Measurements from ENCODE around the gene PACSIN1. TPM values are rescaled to one million over a fixed set of nuclear protein-coding genes. Genes with fewer than 3 reads are reported as not detected.

Gene PACSIN1
- total RNA-seq, 1 experiment from 2014 or later: not detected

DNA sequence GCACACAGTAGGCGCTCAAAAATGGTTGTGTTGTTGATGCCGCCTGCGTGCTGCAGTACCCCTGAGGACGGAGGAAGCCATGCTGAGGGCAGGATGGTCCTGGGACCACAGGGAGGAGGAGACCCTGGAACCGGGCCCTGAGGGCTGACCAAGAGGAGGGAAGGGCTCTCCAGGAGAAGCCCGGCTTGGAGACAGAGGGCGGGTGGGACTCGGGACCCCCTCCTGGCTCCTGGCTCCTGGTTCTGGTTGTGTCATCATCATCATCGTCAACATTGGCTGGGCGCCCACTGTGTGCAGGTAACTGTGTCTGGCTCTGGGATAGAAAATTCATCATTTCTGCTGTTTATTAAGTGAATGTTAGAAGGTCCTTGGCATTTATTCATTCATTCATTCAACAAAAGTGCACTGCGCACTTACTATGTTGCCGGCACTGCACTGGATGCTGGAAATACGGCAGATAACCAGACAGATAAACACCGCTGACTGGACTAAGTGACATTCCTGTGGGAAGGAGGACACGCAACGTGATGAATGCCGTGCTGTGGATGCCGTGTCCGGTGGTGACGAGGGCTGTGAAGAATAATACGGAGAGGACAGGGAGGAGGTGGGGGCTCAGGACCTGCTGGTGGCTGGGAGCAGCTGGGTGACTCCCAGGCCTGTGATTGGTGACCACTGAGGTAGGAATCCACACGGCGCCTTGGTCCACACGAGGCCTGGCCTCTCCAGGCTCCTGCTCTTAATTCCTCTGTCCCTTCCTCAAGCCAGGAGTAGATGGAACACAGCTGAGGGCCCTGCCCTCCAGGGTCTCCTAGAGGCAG lies 55.0 kb downstream of the PACSIN1 start:
- Histone ChIP-seq H3K36me3 (no peaks in the 10 kb centered on the region), H3K27me3 (no peaks in the 10 kb centered on the region; the same call in 1 of the 2 replicates), H3K4me1 (no peaks in the 10 kb centered on the region), H3K4me3 (no peak overlapping the region), H3K9me3 (replicated peaks) (no peaks in the 10 kb centered on the region), H3K27ac (no peak overlapping the region)
- no peak for DNase-seq

DNA sequence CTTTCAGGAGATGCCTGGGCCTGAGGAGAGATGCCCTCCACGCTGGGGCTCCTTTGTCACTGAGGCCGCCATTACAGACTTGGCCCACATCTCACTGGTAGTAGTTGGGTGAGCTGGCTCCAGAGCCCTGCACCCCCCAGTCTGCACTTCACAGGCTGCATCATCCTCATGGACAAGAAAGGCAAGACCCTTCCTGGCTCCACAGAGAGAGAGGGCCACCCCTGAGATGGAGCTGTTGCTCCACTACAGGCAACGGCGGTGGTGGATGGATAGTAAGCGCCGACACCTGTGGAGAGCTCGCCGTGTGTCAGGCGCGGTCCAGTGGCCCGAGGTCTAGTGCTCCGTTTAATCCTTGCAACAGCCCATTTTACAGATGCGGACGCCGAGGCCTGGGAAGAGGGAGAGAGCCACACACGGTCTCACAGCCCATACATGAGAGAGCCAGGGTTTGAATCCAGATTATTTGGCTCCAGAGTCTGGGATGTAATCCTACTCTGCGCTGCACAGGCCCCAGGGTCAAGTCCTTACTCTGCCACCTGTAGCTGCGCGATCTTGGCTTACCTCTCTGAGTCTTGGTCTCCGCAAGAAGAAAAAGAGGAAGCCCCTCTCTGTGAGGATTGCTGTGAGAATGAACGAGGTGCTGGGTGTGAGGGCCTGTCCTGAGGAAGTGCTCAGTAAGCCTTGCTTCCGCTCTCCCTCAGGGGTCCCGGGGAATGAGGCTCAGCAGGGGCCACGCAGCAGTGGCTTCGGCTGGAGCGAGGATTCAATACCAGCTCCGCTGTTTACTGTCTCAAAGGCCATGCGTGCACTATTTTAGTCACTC lies 55.8 kb downstream of the PACSIN1 start:
- H3K27ac ChIP-seq: no peak overlapping the region
- no peaks in the 10 kb centered on the region for H3K36me3 ChIP-seq
- no peaks in the 10 kb centered on the region; the same call in 1 of the 2 replicates for H3K27me3 ChIP-seq
- no peaks in the 10 kb centered on the region for H3K9me3 ChIP-seq (replicated peaks)
- no peak overlapping the region for H3K4me3 ChIP-seq
- H3K4me1 ChIP-seq: no peaks in the 10 kb centered on the region
- DNase-seq: no peak

DNA sequence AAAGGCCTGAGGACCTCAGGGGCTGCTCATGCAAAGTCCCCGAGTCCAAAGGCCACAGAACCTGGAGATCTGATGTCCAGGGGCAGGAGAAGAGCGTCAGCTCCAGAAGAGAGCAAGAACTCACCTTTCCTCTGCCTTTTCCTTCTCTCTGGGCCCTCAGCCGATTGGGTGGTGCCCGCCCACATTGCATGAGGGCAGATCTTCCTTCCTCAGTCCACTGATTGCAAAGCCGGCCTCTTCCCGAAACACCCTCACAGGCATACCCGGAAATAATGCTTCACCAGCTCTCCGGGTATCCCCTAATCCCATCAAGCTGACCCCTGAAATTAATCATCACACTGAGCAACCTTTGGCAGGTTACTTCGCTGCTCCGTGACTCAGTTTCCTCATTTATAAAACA lies 56.9 kb downstream of the PACSIN1 start:
- Histone ChIP-seq H3K27ac (no peak overlapping the region), H3K27me3 (no peaks in the 10 kb centered on the region), H3K9me3 (replicated peaks) (no peaks in the 10 kb centered on the region), H3K36me3 (no peaks in the 10 kb centered on the region), H3K4me3 (no peak overlapping the region), H3K4me1 (no peaks in the 10 kb centered on the region)
- no peak for DNase-seq

DNA sequence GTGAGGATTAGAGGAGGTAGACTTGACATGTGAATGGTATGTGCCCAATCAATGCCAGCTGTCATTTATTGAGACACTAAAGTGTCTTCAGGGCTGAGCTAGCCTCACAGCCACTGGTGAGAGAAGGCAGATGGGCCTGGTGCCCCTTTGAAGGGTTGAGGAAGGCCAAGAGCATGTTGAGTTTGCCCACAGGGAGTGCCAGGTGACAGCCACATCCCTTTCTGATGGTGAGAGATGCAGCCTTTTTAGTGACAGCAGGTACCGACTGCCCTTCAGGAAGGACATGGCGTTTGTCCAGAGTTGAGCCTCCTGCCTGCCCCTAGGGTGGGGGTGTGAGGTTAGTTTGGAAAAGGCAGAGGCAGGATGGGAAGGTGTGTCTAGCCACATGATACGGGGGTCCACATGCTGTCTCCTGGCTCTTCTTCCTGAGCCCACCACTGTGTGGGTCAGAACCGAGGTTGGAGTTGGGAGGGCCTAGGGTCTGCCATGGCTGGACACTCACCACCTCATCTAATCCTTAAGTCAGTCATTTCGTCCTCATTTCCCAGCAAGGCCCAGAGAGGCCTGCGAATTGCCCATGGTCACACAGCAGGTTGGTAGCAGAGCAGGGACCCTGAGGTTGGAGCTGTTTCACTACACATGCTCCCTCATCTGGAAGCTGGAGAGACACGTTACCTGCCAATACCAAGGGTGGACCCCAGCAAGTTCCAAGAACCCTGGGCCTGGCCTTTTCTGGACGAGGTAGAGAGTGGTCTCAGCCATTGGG lies 57.7 kb downstream of the PACSIN1 start:
- H3K27ac ChIP-seq: no peak overlapping the region
- H3K4me3 ChIP-seq: no peak overlapping the region
- H3K9me3 ChIP-seq (replicated peaks): no peaks in the 10 kb centered on the region
- no peaks in the 10 kb centered on the region for H3K27me3 ChIP-seq
- H3K36me3 ChIP-seq: no peaks in the 10 kb centered on the region
- no peaks in the 10 kb centered on the region for H3K4me1 ChIP-seq
- DNase-seq: no peak

DNA sequence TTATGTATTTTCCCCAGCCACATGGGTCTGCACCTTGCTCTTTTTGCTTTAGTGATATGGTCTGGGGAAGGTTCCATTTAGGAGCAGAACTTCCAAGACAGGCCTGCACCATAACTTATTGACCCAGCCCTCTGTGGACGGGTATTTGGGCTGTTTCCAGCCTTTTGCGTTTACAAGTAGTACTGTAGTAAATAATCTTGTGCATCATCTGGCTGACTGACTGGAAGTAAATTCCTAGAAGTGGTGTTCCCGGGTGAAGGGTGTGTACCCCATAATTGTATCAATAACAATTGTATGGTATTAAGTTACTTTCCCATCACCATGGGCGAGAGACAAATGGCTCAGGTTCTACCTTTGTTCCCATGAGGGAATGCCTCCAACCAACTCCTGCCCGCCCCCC lies 58.6 kb downstream of the PACSIN1 start:
- Histone ChIP-seq H3K27me3 (no peaks in the 10 kb centered on the region), H3K4me1 (no peaks in the 10 kb centered on the region), H3K36me3 (no peaks in the 10 kb centered on the region), H3K4me3 (no peak overlapping the region), H3K27ac (no peak overlapping the region), H3K9me3 (replicated peaks) (no peaks in the 10 kb centered on the region)
- DNase-seq: no peak

DNA sequence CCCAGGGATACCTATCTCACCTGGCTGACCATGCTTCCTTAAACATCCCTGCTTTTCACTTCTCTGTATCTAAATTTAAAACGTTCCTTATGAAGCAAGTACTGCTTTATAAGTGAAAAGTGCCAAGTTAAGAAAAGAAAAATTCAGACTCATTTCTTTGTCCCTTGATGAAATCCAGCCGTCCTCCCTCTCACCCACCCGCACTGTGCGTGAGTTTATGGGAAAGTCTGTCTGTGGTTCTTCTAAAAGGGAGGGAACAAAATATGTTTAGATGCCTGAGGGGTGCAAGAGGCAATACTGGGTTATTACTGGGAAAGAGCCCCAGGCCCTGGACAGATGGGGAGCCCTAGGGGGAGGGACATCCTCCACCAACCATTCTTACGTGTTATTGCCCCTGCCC lies 59.1 kb downstream of the PACSIN1 start:
- H3K36me3 ChIP-seq: no peaks in the 10 kb centered on the region
- DNase-seq: no peak
- no peak overlapping the region for H3K27ac ChIP-seq
- H3K9me3 ChIP-seq (replicated peaks): no peaks in the 10 kb centered on the region
- H3K27me3 ChIP-seq: no peaks in the 10 kb centered on the region
- no peaks in the 10 kb centered on the region for H3K4me1 ChIP-seq
- no peak overlapping the region for H3K4me3 ChIP-seq

DNA sequence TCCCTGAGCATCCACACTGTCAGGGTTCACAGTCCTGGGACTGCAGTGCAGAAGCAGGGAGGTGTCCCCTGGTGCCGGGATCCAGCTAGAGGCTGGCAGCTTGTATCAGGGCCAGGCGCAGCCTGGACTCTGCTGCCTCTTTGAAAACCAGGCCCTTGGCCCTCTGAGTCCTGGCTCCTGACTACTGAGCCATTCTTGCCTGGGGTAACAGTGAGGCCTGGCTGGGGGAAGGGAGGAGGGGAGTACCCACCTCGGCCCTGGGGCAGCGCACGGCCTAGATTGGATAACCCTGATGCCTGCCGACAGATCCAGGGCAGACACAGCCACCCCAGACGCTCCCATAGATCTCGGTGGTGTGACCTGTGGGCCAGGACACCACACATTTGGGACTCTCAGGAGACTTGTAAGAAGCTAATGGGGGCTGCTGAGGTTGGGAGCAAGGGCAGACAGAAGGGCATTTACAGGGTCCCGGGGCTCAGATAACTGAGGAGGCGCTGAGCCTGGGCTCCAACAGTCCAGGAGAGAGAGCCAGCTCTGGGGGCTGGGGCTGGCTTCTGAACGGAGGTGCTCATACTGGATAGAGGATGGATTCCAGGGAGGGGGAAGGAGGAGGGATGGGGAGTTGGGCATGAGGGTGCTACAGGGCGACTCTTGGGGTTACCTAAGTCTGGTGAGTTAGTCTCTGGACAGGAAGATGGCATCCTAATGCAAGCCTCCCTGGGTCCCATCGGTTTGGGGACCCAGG lies 59.7 kb downstream of the PACSIN1 start:
- Histone ChIP-seq H3K4me3 (no peak overlapping the region), H3K36me3 (no peaks in the 10 kb centered on the region), H3K27me3 (no peaks in the 10 kb centered on the region), H3K9me3 (replicated peaks) (no peaks in the 10 kb centered on the region), H3K27ac (no peak overlapping the region), H3K4me1 (no peaks in the 10 kb centered on the region)
- no peak for DNase-seq

DNA sequence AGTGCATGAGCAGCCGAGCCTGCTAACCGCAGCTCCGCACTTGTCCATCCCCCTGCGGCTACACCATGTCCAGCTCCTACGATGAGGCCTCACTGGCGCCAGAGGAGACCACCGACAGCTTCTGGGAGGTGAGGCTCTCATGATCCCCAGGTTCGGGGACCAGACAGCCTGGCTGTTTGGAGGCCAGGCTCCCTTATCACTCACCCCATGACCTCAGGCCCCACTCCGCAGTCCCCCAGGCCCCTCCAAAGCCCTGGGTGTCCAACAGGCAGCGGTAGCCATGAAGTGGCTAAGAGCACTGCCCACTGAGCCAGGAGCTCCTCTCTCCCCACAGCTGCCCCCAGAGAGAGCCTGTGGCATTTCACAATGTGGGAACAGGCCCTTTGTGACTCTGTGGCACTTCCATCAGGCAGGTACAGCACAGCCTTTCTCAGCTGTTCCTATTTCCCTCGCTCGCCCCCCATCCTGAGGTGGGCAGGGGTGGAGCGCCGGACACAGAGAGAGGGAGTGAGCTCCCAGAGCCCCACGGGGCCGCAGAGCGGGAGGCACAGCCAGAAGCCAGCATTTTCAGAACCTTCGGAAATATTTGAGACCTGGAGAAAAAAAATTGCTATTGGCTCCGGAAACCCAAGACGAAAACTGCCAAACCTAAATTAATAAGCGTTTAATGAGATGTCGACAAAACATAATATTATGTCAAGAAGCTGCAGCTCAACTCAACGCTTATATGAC lies 60.5 kb downstream of the PACSIN1 start:
- DNase-seq: peak; percentile 39 to 49
- Histone ChIP-seq H3K4me1 (no peaks in the 10 kb centered on the region), H3K27me3 (no peaks in the 10 kb centered on the region), H3K4me3 (peak overlapping the region; percentile 55), H3K9me3 (replicated peaks) (no peaks in the 10 kb centered on the region), H3K27ac (no peak overlapping the region), H3K36me3 (no peaks in the 10 kb centered on the region)

DNA sequence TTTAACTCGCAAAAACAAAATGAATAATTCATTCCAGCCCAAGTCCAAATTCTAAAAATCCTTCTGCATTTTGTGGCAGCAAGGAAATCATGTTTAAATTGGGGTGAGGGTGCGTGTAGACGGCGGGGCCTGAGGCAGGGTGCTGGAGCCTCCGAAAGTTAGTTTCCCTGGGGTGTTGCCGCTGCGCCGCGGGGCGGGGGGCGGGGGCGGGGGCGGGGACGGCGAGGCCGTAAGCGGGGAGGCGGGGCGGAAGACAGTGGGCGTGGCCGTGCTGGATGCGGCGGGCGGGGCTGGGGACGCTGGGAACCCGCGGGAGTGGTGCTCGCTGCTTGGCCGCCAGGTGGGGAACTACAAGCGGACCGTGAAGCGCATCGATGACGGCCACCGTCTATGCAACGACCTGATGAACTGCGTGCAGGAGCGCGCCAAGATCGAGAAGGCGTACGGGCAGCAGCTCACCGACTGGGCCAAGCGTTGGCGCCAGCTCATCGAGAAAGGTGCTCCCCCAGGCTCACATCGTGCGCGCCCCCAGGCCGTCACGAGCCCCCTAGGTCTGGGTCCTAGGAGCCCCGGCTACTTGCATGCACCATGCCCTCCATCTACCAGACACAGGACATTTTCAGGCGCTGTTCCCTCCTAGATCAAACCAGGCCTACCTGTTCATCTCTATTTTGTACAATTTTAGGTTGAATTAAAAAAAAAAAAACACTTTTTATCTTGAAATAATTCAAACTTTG lies 61.3 kb downstream of the PACSIN1 start:
- H3K36me3 ChIP-seq: no peaks in the 10 kb centered on the region
- no peaks in the 10 kb centered on the region for H3K9me3 ChIP-seq (replicated peaks)
- H3K27ac ChIP-seq: no peak overlapping the region
- no peaks in the 10 kb centered on the region for H3K27me3 ChIP-seq
- H3K4me1 ChIP-seq: no peaks in the 10 kb centered on the region
- DNase-seq: peak; percentile 89 to 90
- H3K4me3 ChIP-seq: peak overlapping the region; percentile 55

DNA sequence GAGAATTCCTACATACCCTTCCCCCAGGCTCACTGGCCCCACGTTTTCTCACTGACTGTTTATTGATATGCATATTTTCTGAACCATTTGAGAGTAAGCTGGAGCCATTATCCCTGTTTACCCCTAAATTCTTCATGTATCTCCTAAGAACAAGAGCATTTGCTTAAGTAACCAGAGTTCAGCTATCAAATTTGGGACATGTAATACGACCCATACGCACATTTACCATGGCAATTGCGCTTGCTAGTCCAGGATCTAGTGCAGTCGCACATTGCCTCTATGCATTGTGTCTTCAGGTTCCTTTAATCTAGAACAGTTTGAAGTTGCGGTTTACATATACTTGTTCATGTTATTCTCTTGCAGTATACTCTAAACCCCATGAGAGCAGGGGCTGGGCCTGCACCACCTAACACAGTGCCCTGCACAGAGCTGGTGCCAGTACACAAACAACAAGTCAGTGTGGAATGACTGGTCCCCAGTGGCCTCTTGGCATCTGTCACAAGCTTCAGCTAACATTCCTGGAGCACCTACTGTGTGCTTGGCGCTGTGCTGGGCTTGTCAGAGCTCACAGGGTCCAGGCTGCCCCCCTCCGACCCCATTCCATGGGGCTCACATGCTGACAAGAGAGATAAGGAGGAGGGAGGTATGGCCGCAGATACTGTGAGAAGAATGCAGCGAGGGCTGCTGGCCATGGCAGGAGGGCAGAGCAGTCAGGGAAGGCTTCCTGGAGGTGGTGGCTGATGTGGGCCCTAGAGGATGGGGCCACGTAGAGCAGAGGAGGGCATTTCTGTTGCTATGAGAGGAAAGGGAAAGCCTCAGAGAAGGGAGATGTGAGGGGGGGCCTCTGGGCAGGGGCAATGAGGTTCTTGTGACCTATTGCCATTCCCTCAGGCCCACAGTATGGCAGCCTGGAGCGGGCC lies 62.1 kb downstream of the PACSIN1 start:
- Histone ChIP-seq H3K27ac (no peak overlapping the region), H3K4me1 (no peaks in the 10 kb centered on the region), H3K9me3 (replicated peaks) (no peaks in the 10 kb centered on the region), H3K36me3 (no peaks in the 10 kb centered on the region), H3K27me3 (no peaks in the 10 kb centered on the region), H3K4me3 (no peak overlapping the region)
- DNase-seq: no peak

DNA sequence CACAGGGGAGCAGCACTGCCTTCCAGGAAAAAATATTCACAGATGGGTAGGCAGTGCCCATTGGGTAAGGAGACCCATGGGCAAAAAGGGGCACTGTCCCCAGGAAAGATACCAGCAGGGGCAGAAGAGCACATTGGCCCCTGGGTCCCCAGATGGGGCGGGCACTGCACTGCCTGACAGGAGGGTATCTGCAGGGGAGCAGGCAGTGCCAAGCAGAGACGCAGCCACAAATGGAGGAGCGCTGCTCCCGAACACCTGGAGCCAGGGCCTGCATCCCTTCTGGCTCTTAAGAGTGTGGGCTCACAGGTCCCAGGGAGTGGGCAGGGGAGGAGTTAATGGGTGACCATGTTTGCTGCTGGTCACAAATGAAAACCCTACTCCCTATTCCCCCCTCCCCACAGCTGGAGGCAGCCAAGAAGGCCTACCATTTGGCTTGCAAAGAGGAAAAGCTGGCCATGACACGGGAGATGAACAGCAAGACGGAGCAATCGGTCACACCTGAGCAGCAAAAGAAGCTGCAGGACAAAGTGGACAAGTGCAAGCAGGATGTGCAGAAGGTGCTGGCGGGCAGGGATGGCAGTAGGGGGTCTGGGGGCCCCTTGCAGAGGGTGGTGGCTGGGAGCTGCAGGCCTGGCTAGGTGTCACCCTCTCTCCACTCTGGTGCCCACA lies 63.3 kb downstream of the PACSIN1 start:
- H3K4me1 ChIP-seq: no peaks in the 10 kb centered on the region
- H3K27ac ChIP-seq: no peak overlapping the region
- no peaks in the 10 kb centered on the region for H3K36me3 ChIP-seq
- DNase-seq: no peak
- no peaks in the 10 kb centered on the region for H3K9me3 ChIP-seq (replicated peaks)
- no peak overlapping the region for H3K4me3 ChIP-seq
- H3K27me3 ChIP-seq: no peaks in the 10 kb centered on the region

DNA sequence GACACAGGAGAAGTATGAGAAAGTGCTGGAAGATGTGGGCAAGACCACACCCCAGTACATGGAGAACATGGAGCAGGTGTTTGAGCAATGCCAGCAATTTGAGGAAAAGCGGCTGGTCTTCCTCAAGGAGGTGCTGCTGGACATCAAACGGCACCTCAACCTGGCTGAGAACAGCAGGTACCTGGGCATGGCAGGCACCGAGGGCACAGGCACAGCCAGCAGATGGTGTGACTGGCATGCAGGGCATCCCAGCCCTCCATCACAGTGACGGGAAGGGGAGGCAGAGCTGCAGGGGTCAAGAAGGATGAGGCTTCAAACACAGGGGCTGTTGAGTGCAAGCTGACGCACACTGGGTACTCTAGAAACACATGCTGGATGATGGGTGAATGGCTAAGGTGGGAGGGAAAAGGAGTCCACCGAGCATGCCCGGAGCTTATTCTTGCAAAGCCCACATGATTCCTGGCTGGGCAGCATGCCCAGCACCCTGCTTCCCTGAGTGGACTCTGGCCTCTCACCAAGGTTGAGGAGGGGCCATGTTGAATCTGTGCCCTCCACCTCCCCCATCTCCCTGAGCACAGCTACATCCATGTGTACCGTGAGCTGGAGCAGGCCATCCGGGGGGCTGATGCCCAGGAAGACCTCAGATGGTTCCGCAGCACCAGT lies 63.9 kb downstream of the PACSIN1 start:
- Histone ChIP-seq H3K36me3 (no peaks in the 10 kb centered on the region), H3K4me3 (no peak overlapping the region), H3K27ac (no peak overlapping the region), H3K9me3 (replicated peaks) (no peaks in the 10 kb centered on the region), H3K27me3 (no peaks in the 10 kb centered on the region), H3K4me1 (no peaks in the 10 kb centered on the region)
- no peak for DNase-seq
